Subcutaneous abdominal adipose tissue (tissue), 5 donors: ENCODE data around the gene ZNF829.
A peak's percentile ranks its signal among the peaks of the same experiment; 100 is the strongest.

Experiments used
- H3K27ac ChIP-seq: one replicate; pipeline ENCODE4 v1.7.0; 2013; ENCODE audit warnings: low read depth, mild to moderate bottlenecking, inconsistent platforms, low read length, moderate library complexity
- H3K27me3 ChIP-seq, 5 donors: one replicate each; pipeline ENCODE4 v1.7.0; 2013; ENCODE audit warnings: low read length in 5 of 5, inconsistent platforms in 1 of 5; ENCODE audit not compliant: control insufficient read depth in 5 of 5, insufficient read depth in 4 of 5
- H3K36me3 ChIP-seq, 5 donors: one replicate each; pipeline ENCODE4 v1.7.0; 2013; ENCODE audit warnings: low read length in 5 of 5; ENCODE audit not compliant: control insufficient read depth in 5 of 5, insufficient read depth in 5 of 5
- H3K4me1 ChIP-seq, 5 donors: one replicate each; pipeline ENCODE4 v1.7.0; 2013; ENCODE audit warnings: low read length in 5 of 5, mild to moderate bottlenecking in 3 of 5, moderate library complexity in 1 of 5; ENCODE audit not compliant: control insufficient read depth in 5 of 5, insufficient read depth in 5 of 5
- H3K4me3 ChIP-seq, 5 donors: one replicate each; pipeline ENCODE4 v1.7.0; 2013; ENCODE audit warnings: low read length in 5 of 5, low read depth in 1 of 5
- H3K9ac ChIP-seq, 5 donors: one replicate each; pipeline ENCODE4 v1.7.0; 2013; ENCODE audit warnings: low read length in 5 of 5, mild to moderate bottlenecking in 4 of 5, moderate library complexity in 3 of 5
- H3K9me3 ChIP-seq, 5 donors: one replicate each; pipeline ENCODE4 v1.7.0; 2013; ENCODE audit warnings: low read length in 5 of 5; ENCODE audit not compliant: control insufficient read depth in 5 of 5
- donor health status: healthy.
- donor health status: healthy.
- donor health status: healthy.
- donor health status: healthy.
- donor health status: healthy.

The ZNF829 gene

DNA sequence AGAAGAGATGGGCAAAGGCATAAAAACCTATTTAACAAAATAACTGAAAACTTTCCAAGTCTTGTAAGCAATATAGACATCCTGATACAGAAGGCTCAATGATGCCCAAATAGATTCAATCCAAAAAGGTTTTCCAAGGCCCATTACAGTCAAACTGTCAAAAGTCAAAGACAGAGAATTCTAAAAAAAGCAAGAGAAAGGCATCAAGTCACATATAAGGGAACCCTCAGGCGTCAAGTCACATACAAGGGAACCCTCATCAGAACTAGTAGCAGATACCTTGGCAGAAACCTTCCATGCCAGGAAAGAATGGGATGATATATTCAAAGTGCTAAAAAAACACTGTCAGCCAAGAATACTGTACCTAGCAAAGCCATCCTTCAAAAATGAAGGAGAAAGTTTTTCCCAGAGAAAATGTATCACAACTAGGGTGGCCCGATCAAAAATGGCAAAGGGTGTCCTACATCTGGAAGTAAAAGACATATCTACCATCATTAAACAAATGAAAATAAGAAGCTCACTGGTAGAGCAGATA, 21.2 kb downstream of the ZNF829 start:
- peaks cover 68 to 98% (median 88%) of the 10 kb centered on the region in 5 donors for H3K9me3 ChIP-seq
- H3K27ac ChIP-seq: no peak overlapping the region
- H3K27me3 ChIP-seq: no peaks in the 10 kb centered on the region
- peak overlapping the region; percentile 34 to 88 (median 55) for H3K4me3 ChIP-seq
- peaks cover 0 to 2% (median 0%) of the 10 kb centered on the region in 5 donors for H3K4me1 ChIP-seq
- H3K9ac ChIP-seq: no peak overlapping the region
- peaks cover 35 to 74% (median 58%) of the 10 kb centered on the region in 5 donors for H3K36me3 ChIP-seq

DNA sequence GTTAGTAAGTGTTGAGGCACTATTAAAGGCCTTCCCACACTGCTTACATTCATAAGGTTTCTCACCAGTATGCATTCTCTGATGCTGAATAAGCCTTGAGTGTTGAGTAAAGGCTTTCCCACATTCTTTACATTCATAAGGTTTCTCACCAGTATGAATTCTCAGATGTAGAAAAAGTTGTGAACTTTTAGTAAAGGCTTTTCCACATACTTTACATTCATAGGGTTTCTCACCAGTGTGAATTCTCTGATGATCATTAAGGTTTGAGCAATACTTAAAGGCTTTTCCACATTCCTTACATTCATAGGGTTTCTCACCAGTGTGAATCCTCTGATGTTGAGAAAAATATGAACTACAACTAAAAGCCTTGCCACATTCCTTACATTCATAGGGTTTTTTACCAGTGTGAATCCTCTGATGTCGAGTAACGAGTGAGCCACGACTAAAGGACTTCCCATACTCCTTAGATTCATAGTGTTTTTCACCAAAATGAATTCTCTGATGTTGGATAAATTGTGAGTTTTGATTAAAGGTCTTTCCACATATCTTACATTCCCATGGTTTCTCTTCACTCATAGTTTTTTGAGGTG, 24.2 kb downstream of the ZNF829 start:
- Histone ChIP-seq H3K9ac (no peak overlapping the region), H3K4me1 (peaks cover 0 to 2% (median 0%) of the 10 kb centered on the region in 5 donors), H3K36me3 (peaks cover 32 to 64% (median 47%) of the 10 kb centered on the region in 5 donors), H3K27me3 (no peaks in the 10 kb centered on the region), H3K4me3 (peak overlapping the region; percentile 36 to 88 (median 59)), H3K9me3 (peaks cover 75 to 98% (median 92%) of the 10 kb centered on the region in 5 donors), H3K27ac (no peak overlapping the region)

DNA sequence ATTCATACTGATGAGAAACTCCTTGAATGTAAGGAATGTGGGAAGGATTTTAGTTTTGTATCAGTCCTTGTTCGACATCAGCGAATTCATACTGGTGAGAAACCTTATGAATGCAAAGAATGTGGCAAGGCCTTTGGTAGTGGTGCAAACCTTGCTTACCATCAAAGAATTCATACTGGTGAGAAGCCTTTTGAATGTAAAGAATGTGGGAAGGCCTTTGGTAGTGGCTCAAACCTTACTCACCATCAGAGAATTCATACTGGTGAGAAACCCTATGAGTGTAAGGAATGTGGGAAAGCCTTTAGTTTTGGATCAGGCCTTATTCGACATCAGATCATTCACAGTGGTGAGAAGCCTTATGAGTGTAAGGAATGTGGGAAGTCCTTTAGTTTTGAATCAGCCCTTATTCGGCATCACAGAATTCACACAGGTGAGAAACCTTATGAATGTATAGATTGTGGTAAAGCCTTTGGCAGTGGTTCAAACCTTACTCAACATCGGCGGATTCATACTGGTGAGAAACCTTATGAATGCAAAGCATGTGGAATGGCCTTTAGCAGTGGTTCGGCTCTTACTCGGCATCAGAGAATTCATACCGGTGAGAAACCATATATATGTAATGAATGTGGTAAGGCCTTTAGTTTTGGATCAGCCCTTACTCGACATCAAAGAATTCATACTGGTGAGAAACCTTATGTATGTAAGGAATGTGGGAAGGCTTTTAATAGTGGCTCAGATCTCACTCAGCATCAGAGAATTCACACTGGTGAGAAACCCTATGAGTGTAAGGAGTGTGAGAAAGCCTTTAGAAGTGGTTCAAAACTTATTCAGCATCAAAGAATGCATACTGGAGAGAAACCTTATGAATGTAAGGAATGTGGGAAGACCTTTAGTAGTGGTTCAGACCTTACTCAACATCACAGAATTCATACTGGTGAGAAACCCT, 38.8 kb downstream of the ZNF829 start:
- peaks cover 77 to 97% (median 87%) of the 10 kb centered on the region in 5 donors for H3K9me3 ChIP-seq
- peaks cover 26 to 49% (median 45%) of the 10 kb centered on the region in 5 donors for H3K36me3 ChIP-seq
- peak overlapping the region; percentile 38 to 76 (median 56) for H3K4me3 ChIP-seq

DNA sequence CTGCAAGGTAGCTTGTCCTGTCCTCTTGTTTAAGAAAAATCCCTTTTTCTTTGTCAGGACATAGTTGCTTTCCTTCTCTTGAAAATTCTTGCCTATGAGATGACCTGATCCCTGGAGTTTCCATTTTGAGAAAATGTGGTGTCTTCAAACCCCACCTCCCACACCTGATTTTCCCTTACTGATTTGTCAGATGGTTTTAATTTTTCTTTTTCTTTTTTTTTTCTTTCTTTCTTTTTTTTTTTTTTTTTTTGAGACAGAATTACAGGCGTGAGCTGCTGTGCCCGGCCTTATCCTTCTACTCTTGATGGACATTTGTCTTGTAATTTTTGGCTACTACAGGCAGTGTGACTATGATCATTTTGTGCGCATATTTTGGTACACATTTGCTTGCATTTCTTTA, 64.2 kb downstream of the ZNF829 start:
- peak overlapping the region; percentile 91 to 99 (median 94) for H3K4me3 ChIP-seq
- peaks cover 0 to 22% (median 4%) of the 10 kb centered on the region in 5 donors for H3K9me3 ChIP-seq
- no peaks in the 10 kb centered on the region for H3K27me3 ChIP-seq
- peak overlapping the region in 1 of 5 donors; percentile 94 for H3K9ac ChIP-seq
- H3K36me3 ChIP-seq: peaks cover 4 to 26% (median 17%) of the 10 kb centered on the region in 5 donors
- no peak overlapping the region for H3K27ac ChIP-seq
- peaks cover 0 to 23% (median 22%) of the 10 kb centered on the region in 5 donors for H3K4me1 ChIP-seq

More for the DNA sequence above, 38.8 kb downstream of the ZNF829 start:
- Histone ChIP-seq H3K4me1 (peaks cover 0 to 3% (median 0%) of the 10 kb centered on the region in 5 donors), H3K27me3 (no peaks in the 10 kb centered on the region), H3K27ac (no peak overlapping the region), H3K9ac (no peak overlapping the region)

DNA sequence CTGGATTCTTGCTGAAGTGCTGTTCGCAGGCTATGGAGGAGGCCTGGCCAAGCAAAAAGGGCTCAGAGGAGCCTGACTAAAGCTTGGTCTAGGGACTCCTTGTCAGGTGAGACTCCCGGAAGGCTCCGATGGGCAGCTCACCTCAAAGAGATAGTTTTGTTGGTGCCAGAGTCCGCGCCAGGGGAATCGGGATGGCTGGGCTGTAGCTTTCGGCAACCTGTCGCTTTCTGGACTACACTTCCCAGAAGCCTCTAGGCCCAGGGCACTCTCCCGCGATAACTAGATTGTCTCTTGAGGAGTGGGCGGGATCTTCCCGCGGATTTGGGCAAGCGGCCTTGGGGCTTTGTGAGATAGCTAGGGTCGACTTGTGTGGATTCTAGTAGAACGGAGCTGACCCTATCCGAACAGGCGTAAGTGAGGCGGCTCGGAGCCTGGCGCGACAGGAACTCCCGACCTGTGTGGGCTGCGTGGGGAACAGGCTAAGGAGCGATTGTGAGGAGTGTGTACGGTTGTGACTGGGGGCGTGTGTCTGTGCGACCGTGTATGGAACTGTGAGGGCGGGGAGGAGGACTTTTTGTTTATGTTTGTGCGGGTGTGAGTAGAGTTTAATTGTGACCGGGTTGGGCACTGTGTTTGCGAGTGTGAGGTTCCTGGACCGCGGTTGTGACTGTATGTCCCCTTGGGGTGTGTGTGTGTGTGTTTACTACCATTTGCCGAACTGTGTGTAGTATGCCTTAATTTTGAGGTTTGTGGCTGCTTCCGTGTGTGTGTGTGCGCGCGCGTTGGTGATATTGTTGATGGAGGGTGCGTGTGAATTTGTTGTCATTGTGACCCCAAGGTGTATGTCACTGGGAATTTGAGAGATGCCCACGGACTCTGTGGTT, 65.3 kb downstream of the ZNF829 start, which contains the start of gene ZNF345:
ZNF345 (plus strand) TSS at position 318 of the 884 bp plus-strand sequence. CDS start 25,955 bp downstream, outside the sequence.
- Histone ChIP-seq H3K36me3 (peaks cover 4 to 17% (median 12%) of the 10 kb centered on the region in 5 donors), H3K9me3 (peaks cover 0 to 15% (median 4%) of the 10 kb centered on the region in 5 donors), H3K4me1 (peaks cover 0 to 23% (median 22%) of the 10 kb centered on the region in 5 donors), H3K27ac (peak within 1 kb of the TSS; percentile 81), H3K4me3 (peak within 1 kb of the TSS; percentile 91 to 99 (median 94)), H3K27me3 (no peaks in the 10 kb centered on the region), H3K9ac (peak within 1 kb of the TSS; percentile 79 to 97 (median 94))

DNA sequence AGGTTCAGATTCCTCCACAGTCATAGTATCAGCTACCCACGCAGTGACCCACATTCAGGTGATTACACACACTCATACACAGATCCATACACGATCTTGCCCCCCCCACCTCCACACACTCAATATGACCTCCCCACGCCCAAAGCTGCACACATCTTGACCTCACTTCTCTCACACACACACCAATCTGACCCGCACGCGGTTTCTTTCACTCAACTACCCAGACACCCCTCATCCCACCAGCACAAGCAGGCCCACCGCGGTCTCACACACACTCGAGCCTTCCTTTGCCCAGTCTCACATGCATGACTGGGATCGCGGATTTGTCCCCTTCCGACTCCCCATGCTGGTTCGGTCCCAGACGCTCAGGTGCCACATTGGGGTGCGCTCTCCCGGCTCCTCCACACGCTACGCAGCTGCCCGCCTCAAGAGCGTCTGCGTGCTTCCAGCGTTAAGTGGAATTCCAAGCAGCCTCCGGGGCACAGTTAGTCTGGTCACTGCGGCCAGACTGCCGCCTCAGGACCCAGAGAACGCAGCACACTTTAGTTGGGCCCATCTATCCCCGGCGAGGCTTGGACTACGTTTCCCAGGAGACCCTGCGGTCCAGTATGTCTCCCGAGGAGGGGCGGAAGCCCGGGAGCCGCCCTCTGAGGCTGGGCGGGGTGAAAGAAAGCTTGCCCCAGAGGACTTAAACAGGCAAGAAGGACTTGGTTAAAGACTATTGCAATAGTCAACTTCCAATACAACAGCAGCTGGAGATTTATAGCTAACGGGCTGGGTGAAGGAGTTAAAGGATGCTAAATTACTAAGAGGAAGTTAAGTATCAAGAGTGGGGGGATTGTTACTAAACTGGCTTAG, 66.2 kb downstream of the ZNF829 start:
- Histone ChIP-seq H3K9ac (peak overlapping the region; percentile 79 to 97 (median 94)), H3K27me3 (no peaks in the 10 kb centered on the region), H3K36me3 (peaks cover 4 to 14% (median 9%) of the 10 kb centered on the region in 5 donors), H3K4me1 (peaks cover 0 to 23% (median 22%) of the 10 kb centered on the region in 5 donors), H3K27ac (peak overlapping the region; percentile 81), H3K4me3 (peak overlapping the region; percentile 91 to 99 (median 94)), H3K9me3 (peaks cover 0 to 11% (median 2%) of the 10 kb centered on the region in 5 donors)

DNA sequence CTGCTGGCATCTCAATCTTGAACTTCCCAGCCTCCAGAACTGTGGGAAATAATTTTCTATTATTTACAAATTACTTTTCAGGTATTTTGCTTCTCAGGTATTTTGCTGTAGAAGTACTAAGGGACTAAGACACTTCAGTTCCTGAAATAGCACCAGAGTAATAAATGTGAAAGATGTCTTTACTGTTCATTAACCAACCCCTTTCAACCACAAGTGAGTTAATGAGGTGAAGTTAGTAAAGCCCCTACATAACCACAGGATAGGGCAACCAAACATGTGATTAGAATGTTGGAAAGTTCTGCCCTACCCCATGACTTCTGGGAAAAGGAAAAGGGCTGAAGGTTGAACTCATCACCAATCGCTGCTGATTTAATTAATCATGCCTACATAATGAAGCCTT, 68.1 kb downstream of the ZNF829 start:
- Histone ChIP-seq H3K27ac (peak overlapping the region; percentile 81), H3K9ac (no peak overlapping the region)

DNA sequence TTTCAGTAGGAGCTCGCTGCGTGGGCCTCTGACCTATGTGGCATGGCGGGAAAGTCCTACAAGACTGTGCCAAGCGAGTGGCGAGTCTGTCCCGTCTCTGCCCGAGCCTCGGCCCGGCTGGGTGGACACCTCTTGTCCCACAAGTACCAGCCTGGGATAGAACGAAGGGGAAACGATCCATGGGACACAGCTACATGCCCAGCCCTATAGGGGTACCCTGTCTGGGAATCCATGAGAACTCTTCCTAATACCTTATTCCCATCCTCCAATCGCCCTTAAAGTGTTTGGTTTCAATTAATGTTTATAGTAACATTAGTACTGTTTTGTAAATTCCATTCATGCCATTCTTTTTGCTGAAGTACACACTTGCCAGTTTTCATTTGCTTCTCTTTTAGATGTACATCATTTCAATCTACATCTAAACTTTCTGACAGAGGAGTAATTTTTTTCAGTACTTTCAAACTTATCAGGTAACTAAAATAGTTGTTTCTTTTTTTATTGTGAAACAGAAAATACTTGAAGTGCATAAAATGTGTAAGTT, 77.2 kb downstream of the ZNF829 start:
- H3K4me3 ChIP-seq: peak overlapping the region; percentile 93 to 100 (median 98)
- H3K27me3 ChIP-seq: no peaks in the 10 kb centered on the region
- H3K4me1 ChIP-seq: peaks cover 2 to 21% (median 18%) of the 10 kb centered on the region in 5 donors
- H3K27ac ChIP-seq: peak overlapping the region; percentile 89
- peaks cover 5 to 26% (median 21%) of the 10 kb centered on the region in 5 donors for H3K9me3 ChIP-seq
- H3K9ac ChIP-seq: peak overlapping the region; percentile 82 to 95 (median 84)
- peaks cover 0 to 12% (median 7%) of the 10 kb centered on the region in 5 donors for H3K36me3 ChIP-seq

More for the DNA sequence above, 68.1 kb downstream of the ZNF829 start:
- H3K36me3 ChIP-seq: peaks cover 0 to 5% (median 2%) of the 10 kb centered on the region in 5 donors
- no peak overlapping the region for H3K4me3 ChIP-seq
- H3K27me3 ChIP-seq: no peaks in the 10 kb centered on the region
- H3K9me3 ChIP-seq: no peaks in the 10 kb centered on the region
- peaks cover 0 to 23% (median 22%) of the 10 kb centered on the region in 5 donors for H3K4me1 ChIP-seq
